HFFc6 (cell line): ENCODE measurements around the gene TBC1D9. TPM values are rescaled to one million over a fixed set of nuclear protein-coding genes. Genes with fewer than 3 reads are reported as not detected.
A peak's percentile ranks its signal among the peaks of the same experiment; 100 is the strongest.

Experiments used
- DNase-seq: peaks from one replicate; pipeline ENCODE4 v3.0.0-alpha.2; 2018
- H3K27ac Mint-ChIP-seq: 2 replicates; pipeline ENCODE4 v1.8.0; 2020; ENCODE audit warnings: mild to moderate bottlenecking, mixed read lengths
- H3K27me3 Mint-ChIP-seq: 2 replicates; pipeline ENCODE4 v1.8.0; 2021; ENCODE audit warnings: mild to moderate bottlenecking, moderate library complexity, mixed read lengths; ENCODE audit not compliant: insufficient read depth
- H3K36me3 Mint-ChIP-seq: 2 replicates; pipeline ENCODE4 v1.8.0; 2021; ENCODE audit warnings: low read depth, mixed read lengths
- H3K4me1 Mint-ChIP-seq: 2 replicates; pipeline ENCODE4 v1.8.0; 2020; ENCODE audit warnings: low read depth, mixed read lengths
- H3K4me3 Mint-ChIP-seq: 2 replicates; pipeline ENCODE4 v1.8.0; 2020; ENCODE audit warnings: mild to moderate bottlenecking, moderate library complexity, mixed read lengths
- H3K9me3 Mint-ChIP-seq: 2 replicates; pipeline ENCODE4 v1.8.0; 2020; ENCODE audit warnings: mild to moderate bottlenecking, mixed read lengths
- CTCF ChIP-seq: fragments of 200-600 bp; sonication (generic); IDR thresholded peaks from 2 replicates; pipeline ENCODE4 v1.5.0; 2021; ENCODE audit warnings: antibody characterized with exemption, mild to moderate bottlenecking
- total RNA-seq, 6 experiments: library from RNA; stranded (reverse); fragmentation: NEBNext Ultra II Directional; extraction: Animal tissue kit (Norgen Biotek cat#: 25700); gene quantifications; 2 replicates in 1 of 6; 3 replicates in 5 of 6; pipeline ENCODE4 v1.2.3, GENCODE V29; 2021

The TBC1D9 gene
- total RNA-seq, 6 experiments from 2014 or later = 16.3 to 18.8 (median 18.1) TPM

- H3K9me3 Mint-ChIP-seq = no peaks in the 10 kb centered on the region
- no peak for DNase-seq
Observed at GRCh38 chr4:140603286-140603685, 152.9 kb downstream of the TBC1D9 start.

GRCh38 chr4:140602714-140603113, 153.5 kb downstream of the TBC1D9 start:
- H3K9me3 Mint-ChIP-seq = no peaks in the 10 kb centered on the region
- peaks cover 28% of the 10 kb centered on the region for H3K27me3 Mint-ChIP-seq
- H3K4me3 Mint-ChIP-seq = no peak overlapping the region
- no peak for DNase-seq
- no peaks in the 10 kb centered on the region for H3K4me1 Mint-ChIP-seq
- no peaks in the 10 kb centered on the region for H3K36me3 Mint-ChIP-seq
- no peak overlapping the region for H3K27ac Mint-ChIP-seq
- TF ChIP-seq CTCF = no peak

More at GRCh38 chr4:140603286-140603685, 152.9 kb downstream of the TBC1D9 start:
- H3K27ac Mint-ChIP-seq = no peak overlapping the region
- H3K4me3 Mint-ChIP-seq = no peak overlapping the region
- H3K4me1 Mint-ChIP-seq = no peaks in the 10 kb centered on the region
- peaks cover 26% of the 10 kb centered on the region for H3K27me3 Mint-ChIP-seq
- no peak for TF ChIP-seq CTCF
- H3K36me3 Mint-ChIP-seq = no peaks in the 10 kb centered on the region

- Mint-ChIP-seq H3K36me3 (no peaks in the 10 kb centered on the region), H3K27ac (no peak overlapping the region), H3K27me3 (peaks cover 26% of the 10 kb centered on the region), H3K4me1 (no peaks in the 10 kb centered on the region), H3K4me3 (no peak overlapping the region), H3K9me3 (no peaks in the 10 kb centered on the region)
- TF ChIP-seq CTCF = no peak
- DNase-seq = no peak
Observed at GRCh38 chr4:140600408-140600807, 155.8 kb downstream of the TBC1D9 start.

GRCh38 chr4:140595065-140595464, 161.1 kb downstream of the TBC1D9 start:
- Mint-ChIP-seq H3K4me3 (no peak overlapping the region), H3K4me1 (no peaks in the 10 kb centered on the region), H3K27me3 (peaks cover 23% of the 10 kb centered on the region), H3K36me3 (no peaks in the 10 kb centered on the region), H3K27ac (no peak overlapping the region), H3K9me3 (no peaks in the 10 kb centered on the region; the same call in 1 of the 2 replicates)
- peak; percentile 2 for DNase-seq
- peak; percentile 55 for TF ChIP-seq CTCF

- no peak overlapping the region for H3K4me3 Mint-ChIP-seq
Observed at GRCh38 chr4:140584439-140584838, 171.7 kb downstream of the TBC1D9 start.

More at GRCh38 chr4:140584439-140584838, 171.7 kb downstream of the TBC1D9 start:
- Mint-ChIP-seq H3K27ac (no peak overlapping the region), H3K36me3 (no peaks in the 10 kb centered on the region), H3K9me3 (no peaks in the 10 kb centered on the region), H3K27me3 (peaks cover 31% of the 10 kb centered on the region), H3K4me1 (no peaks in the 10 kb centered on the region)
- TF ChIP-seq CTCF = no peak
- DNase-seq = no peak
